Smooth muscle cell of the brain vasculature (primary cell): ENCODE data around the gene BEAN1.
A peak's percentile ranks its signal among the peaks of the same experiment; 100 is the strongest.

Source experiments
- DNase-seq: peaks from one replicate; pipeline ENCODE4 v3.0.0-alpha.2; 2012; ENCODE audit warnings: low read depth, low spot score

BEAN1 gene

DNA sequence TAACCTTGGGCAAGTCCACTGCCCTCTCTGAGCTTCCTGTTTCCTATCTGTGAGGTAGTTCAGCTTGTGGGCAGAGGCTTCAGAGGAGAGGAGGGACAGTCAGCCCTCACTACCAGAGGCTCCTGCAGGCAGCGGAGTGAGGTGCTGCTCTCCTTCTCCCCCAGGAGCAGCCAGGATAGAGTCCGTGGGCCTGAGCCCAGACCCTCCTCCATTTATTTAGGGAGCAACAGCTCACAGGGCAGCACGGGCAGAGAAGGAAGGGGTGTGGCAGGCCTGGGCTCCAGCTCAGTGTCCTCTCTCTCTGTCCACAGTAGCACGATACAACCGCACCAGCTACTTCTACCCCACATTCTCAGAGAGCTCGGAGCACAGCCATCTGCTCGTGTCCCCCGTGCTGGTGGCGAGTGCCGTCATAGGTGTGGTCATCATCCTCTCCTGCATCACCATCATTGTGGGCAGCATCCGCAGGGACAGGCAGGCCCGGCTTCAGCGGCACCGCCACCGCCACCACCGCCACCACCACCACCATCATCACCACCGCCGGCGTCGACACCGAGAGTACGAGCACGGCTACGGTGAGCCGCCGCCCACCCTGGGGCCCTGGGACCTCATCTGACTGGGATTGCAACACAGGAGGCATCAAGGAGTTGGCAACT lies 42.3 kb downstream of the BEAN1 start:
- DNase-seq: no peak

- DNase-seq: no peak
Measured at GRCh38 chr16:66469947-66470546, 43.0 kb downstream of the BEAN1 start.

- DNase-seq: no peak
Measured at GRCh38 chr16:66470556-66470955, 43.5 kb downstream of the BEAN1 start.

DNA sequence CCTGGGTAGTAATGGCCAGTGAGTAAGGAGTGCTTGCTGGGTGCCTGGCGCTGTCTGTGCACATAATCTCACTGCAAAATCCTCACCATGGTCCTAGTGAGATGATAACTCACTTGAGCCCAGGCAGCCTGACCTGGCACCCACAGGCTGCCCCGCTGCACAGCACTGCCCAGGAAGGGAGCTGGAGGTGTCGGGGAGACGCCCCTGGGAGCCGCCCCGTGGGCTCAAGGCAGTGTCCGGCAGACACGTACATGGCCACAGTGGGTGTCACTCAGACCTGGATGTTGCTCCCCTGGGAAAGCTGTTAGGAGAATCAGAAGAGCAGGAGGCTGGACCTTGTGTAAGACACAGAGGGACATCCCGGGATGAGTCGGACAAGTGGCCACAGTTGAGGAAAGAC lies 44.2 kb downstream of the BEAN1 start:
- DNase-seq: no peak

- no peak for DNase-seq
Measured at GRCh38 chr16:66471716-66472393, 44.8 kb downstream of the BEAN1 start.

DNA sequence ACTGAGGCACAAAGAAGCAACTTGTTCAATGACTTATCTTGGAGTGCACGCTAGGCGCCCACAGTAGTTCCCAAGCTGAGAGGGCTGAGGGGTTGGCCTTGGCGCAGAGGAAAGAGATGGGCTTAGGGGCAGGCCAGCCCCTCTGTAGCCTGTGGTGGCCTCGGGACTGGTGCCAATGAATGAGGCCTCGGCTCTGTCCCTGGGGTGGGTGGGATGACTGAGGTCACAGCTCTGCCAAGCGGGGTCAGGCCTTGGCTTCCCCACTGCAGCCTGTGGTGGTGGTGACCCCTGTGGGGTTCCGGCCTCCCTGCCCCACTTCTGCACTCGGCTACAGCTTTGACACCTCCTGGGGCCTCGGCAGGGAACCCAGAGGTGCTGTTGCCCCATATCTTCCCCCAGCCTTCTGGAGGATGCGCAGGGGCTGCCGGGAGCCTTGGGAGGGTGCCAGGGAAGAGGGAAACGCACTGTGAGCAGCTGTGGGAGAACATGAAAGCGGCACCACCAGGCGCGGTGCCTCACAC lies 46.0 kb downstream of the BEAN1 start:
- no peak for DNase-seq

- no peak for DNase-seq
Measured at GRCh38 chr16:66473654-66474519, 46.8 kb downstream of the BEAN1 start.

GRCh38 chr16:66474750-66475199 lies 47.7 kb downstream of the BEAN1 start:
- no peak for DNase-seq

- DNase-seq: no peak
Measured at GRCh38 chr16:66475232-66475631, 48.1 kb downstream of the BEAN1 start.

GRCh38 chr16:66476328-66477027 lies 49.4 kb downstream of the BEAN1 start:
- no peak for DNase-seq

- DNase-seq: no peak
Measured at GRCh38 chr16:66477028-66477515, 50.0 kb downstream of the BEAN1 start.

DNA sequence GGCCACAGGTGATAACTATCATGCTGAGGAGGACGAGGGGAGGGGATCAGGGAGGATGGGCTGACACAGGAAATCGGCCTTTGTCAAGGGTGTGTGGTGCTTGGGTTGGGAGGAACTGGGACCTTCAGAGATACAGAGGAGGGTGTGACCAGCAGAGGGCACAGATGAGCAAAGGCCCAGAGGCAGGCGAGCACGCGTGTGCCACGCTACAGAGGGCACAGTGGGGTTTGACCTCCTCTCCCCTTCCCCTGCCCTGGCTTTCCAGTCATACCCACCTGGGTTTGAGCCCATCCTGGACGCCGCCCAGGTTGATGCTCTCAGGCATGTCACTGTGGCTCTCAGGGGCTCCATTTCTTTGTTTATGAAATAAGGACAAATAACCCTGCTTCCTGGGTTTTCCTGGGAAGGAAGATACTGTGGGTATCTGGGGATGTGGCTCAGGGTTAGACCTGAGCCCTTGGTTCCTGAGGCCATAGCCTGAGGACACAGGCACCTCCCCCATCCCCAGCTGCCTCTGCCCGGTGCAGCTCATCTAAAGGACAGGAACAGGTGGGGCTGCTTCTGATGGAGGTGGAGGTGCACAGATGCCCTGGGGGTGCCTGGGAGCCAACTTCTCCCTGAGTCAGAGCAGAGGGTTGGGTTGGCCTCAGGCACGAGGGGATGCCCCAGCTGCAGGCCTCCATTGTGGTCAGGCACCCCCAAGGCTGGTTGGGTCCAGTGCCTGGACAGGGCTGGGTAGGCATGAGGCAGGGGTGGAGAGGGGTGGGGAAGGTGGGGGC lies 51.8 kb downstream of the BEAN1 start:
- no peak for DNase-seq

DNA sequence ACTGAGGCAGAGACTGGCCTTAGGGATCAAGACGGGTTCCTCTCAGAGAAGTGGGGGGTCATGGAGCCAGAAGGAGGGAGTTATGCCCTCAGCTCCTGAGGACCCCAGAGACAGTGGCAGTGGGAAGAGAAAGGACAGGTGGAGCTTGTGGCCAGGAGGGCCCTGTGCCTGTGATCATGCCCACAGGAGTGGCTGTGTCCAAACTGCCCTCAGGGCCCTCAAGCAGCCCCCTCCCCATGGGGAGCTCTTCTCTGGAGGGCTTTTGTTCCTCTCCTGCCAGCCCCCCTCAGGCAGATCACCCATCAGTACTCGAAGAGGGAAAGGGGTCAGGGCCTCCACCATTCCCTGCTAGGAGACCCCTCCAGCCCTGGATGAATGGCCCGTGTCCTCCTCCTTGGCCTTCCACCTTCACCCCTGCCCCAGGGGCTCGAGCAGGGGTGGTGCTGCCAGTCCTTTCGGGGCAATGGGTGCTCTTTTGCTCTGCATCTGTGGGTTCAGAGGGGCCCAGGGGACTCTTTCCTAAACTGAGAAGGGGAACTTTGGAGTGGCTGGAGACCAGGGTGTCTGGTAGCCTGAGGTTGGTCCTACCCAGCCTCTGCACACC lies 52.7 kb downstream of the BEAN1 start:
- DNase-seq: no peak

DNA sequence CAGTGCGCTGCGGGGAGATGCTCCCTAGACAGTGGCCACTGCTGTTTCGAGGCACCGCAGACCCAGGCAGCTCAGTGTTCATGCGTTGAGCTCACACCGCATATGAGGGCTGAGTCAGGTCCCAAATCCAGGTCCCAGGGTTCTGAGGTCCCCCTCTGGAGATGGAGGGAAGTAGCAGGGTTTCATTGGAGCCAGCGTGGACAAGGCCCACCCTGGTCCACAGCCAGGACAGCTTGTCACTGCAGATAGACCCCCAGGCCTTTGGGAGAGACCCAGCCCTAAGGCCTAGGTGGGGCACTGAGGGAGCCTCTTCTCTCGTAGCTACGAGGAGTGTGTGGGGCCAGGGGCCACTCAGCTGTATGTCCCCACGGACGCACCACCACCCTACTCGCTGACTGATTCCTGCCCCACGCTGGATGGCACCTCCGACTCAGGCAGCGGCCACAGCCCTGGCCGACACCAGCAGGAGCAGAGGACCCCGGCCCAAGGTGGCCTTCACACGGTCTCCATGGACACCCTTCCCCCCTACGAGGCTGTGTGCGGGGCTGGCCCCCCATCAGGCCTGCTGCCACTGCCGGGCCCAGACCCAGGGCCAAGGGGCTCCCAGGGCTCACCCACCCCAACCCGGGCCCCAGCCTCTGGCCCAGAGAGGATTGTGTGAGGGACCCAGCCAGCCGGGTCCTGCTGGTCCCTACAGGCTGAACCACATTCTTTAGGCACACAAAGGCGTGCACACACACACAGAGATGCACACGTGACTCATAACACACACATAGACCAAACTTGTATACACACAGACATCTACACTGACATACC lies 53.4 kb downstream of the BEAN1 start:
- DNase-seq: no peak

- no peak for DNase-seq
Measured at GRCh38 chr16:66481081-66481942, 54.2 kb downstream of the BEAN1 start.

DNA sequence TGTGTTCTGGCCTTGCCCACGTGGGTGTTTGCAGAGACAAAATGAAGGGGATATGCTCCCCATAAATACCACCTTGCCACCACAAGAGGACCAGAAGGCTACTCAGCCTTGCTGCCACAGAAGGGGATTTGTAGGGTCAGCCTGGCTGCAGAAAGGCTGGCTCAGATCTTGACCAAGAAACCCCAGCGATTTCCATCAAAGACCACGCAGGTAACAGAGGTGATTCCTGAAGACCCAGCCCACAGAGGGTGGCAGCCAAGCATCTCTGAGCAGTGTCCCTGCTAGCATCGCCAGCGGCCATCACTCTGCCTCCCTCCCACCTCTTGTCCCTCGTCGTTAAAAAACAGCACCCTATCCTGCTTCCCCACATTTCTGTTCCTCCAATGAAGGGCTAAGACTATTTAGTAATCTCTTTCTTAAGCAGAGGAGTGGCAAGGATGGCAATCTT lies 54.9 kb downstream of the BEAN1 start:
- DNase-seq: no peak

DNA sequence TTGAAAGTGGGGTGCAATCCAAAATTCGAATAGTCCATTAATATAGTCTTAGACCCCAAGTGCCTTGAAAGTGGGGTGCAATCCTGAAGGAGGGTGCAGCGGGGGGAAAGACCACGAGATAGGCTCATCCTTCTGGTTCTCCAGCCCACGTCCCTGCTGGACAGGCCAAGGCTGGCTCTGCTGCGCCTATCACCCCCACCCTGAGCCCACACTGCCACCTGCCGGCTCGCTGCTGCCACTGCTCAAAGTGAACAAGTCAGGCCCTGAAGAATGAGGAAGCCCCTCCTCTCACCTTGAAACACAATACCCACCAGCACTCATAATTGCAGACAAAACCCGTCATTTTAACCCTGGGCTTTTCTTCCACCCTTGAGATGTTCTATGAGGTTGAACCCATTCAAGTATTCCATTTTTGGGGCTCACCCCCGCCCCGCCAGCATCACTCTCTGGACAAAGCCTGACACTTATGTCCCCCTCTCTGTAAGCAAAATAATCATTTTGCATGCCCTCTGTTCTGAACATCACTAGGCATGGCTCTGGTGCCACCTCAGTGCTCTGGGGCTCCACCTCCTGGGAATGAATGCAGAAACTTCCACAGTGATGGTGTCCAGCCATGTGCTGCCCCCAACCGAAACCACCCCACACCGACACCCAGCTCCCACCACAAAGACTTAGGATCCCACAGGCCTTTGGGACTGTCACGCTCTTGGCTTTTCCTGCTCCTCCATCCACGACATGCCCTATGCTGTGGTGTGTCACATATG lies 56.8 kb downstream of the BEAN1 start:
- peak; percentile 35 for DNase-seq
